COLO668 (cell line): ENCODE results near the gene SMC5.

Experiments
- DNase-seq: peaks from one replicate; lab custom pipeline; 2025; ENCODE audit not compliant: unreplicated experiment; lab: John Stamatoyannopoulos, UW

Gene SMC5

GRCh38 chr9:70403166-70403565 is 144.4 kb downstream of the SMC5 start:
- no peak for DNase-seq

DNA sequence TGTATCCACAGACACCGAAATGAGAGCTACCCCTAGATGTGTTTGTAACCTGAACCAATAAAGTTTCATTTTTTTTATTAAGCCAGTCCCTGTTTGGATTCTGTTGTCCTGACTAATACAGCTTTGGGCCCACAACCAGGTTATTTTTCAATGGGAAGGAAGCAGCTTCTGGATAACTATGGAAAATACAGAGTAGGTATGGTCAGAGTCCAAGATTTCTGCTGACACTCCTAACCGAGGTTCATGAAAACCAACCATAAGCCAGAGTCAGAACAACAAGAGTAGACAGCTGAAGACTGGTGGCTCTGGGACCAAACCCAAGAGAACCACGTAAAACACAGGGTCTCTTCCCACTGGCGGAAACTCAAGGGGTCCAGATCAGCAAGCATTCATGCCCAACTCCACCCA is 144.8 kb downstream of the SMC5 start:
- no peak for DNase-seq

GRCh38 chr9:70404261-70404660 is 145.5 kb downstream of the SMC5 start:
- DNase-seq: no peak
